GM19099 (cell line): Measurements from ENCODE around the gene NTM.

Experiments
- POLR2A ChIP-seq: IDR thresholded peaks from 3 replicates; pipeline ENCODE4 v1.6.1; 2011; ENCODE audit warnings: low read depth; ENCODE audit not compliant: insufficient read length; ENCODE audit errors: extremely low read depth

The NTM gene

DNA sequence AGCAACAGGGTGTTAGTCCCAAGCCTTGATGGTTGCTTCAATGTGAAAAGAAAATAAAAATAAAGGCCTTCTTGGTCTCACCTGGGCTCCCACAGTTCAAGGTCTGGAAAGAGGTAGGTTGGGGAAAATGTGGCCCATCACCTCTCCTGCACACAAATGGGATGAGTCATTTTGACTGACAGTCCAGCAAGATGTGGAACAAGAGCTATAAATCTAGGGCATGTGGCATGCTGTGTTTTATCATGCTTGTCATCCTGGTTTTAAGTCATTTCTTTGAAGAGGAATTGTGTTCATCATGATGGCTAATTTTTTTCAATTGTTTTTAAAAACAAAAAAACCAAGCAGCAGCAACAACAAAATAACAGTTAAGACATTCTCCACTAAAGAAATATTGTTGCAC is 503.7 kb downstream of the NTM start:
- no peak for TF ChIP-seq POLR2A

DNA sequence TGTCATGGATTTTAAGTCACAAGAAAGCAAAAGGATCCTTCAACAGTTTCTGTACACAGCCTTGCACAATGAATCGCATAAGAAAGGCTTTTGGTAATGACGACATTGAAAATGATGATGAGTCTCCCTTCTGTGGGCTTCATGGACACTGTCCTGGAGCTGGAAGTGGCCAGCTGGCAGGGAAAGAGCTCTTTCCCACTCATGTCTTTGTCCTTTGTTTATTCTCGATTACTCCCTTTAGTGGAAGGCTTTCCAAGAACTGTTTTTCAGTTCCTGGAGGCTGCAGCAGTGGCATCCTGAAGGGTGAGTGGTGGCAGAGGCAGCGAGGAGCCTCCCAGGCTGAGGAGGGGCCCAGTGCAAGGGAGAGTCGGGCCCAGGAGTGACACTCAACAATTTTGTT is 505.2 kb downstream of the NTM start:
- TF ChIP-seq POLR2A = no peak

GRCh38 chr11:131877246-131877942 is 507.0 kb downstream of the NTM start:
- no peak for TF ChIP-seq POLR2A

GRCh38 chr11:131880316-131880715 is 509.9 kb downstream of the NTM start:
- TF ChIP-seq POLR2A = no peak

GRCh38 chr11:131880976-131881375 is 510.6 kb downstream of the NTM start:
- TF ChIP-seq POLR2A = no peak

- no peak for TF ChIP-seq POLR2A
Measured at GRCh38 chr11:131883332-131883731, 512.9 kb downstream of the NTM start.

GRCh38 chr11:131884461-131885073 is 514.2 kb downstream of the NTM start:
- TF ChIP-seq POLR2A = peak; percentile 42

DNA sequence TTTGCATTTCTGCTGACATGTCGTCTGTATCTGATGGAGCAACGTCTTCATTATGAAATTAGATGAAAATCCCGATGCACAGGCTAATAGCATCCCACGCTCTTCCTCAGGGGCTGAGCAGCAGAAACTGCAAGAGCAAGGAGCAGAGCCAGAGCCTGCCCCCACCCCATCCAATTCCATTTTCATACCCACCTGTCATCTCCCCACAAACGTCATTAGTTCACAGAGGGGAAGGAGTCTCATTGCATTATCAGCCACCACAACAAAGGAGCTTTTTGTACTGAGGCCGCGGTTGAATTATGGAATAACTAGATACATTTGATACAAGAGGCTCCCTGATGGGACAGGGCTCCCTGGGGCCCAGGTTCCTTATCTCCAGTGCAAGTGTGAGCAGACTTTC is 515.0 kb downstream of the NTM start:
- no peak for TF ChIP-seq POLR2A

DNA sequence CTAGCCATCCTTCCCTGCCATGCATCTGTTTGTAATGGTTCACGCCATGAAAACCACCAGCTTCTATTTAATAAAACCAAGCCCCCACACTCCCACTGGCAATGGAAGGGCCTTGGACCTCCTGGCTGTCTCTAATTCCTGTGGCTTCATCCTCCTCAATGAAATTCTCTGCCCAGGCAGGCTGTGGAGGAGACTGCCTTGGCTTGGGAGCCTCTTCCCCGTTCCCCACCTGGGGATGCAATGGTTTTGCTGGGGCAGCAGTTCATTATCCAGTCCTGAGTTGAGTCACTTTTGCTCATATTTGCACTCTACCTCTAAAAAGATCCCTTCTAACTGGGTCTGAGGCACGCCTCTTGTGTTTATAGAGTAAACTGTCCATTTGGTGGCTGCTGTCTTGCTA is 515.8 kb downstream of the NTM start:
- no peak for TF ChIP-seq POLR2A

DNA sequence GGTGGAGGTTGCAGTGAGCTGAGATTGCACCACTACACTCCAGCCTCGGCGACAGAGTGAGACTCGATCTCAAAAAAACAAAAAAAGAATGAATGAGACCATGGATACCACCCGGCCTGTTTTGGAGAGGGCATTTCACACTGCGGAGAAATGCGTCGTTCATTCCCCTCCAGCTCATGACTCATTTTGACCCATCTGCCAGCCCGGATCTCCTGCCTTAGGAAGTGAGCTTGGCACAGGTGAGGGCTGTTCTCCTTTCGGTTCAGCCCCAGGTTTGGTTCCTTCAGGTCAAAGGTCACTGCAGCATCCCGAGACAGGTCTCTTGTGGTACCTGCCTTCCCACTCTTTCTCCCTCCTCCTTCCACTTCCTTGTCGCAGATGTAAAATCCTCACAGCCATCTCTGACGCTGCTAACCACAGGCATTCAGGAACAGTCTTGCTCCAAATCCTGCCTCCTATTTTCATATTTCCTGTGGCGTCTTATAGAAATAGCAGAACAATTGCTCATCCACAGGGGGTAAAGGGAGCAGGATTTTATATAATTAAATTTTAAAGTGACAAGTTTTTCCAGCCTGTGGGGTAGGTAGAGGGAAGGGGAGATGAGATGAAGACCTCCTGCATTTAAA is 517.9 kb downstream of the NTM start:
- TF ChIP-seq POLR2A = no peak

- TF ChIP-seq POLR2A = no peak
Measured at GRCh38 chr11:131889146-131889577, 518.7 kb downstream of the NTM start.

DNA sequence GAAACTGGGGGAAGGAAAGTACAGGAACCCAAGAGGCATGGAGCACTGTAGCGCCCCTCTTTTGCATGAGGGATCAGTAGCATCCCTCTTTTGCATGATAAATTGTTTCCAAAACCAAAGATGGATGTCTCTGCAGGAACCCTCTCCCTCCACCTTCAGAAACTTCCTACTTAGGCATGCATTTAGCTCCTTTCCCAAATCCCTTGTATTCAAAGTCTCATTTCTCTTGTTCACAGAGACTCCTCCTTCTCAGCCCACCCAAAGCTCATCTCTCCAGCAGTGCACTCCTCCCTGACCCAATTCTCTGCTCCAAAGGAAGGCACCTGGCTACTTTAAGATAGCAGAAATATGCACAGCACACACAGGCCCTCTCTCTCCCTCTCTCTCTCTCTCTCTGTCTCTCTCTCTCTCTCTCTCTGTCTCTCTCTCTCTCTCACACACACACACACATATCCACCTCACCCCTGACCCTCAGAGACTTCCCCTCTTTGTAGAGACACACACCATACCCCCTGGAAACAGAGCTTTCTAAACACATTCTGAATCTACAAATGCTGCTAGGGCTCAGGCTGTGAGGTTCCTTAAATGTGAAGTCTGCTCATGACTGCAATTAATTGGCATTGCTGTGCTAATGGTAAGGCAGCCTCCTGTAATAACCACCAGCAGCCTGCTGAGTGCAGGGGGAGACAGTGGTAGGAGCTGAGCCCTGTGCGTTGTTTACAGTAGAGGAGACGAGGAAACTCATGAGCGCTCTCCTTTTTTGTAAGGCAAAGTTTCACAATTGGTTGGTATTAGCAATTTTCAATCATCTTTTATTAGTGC is 519.6 kb downstream of the NTM start:
- no peak for TF ChIP-seq POLR2A

GRCh38 chr11:131893103-131893890 is 522.9 kb downstream of the NTM start:
- TF ChIP-seq POLR2A = no peak

GRCh38 chr11:131893988-131894387 is 523.6 kb downstream of the NTM start:
- TF ChIP-seq POLR2A = no peak
